K562 (cell line): Measurements from ENCODE around the gene DDAH1.

Experiments used
- CHD2 ChIP-seq: IDR thresholded peaks from 2 replicates; pipeline ENCODE4 v1.6.1; 2011; ENCODE audit warnings: low read depth, low read length
- CTCF ChIP-seq, 3 experiments: IDR thresholded peaks in 2 of 3; conservative IDR thresholded peaks in 1 of 3; 2 replicates each; pipeline ENCODE4 v1.5.1; 2011 to 2012; ENCODE audit warnings: low read length in 3 of 3, mild to moderate bottlenecking in 3 of 3, control low read depth in 2 of 3, improper control_type of control experiment in 1 of 3, inconsistent platforms in 1 of 3, low read depth in 1 of 3, mixed read lengths in 1 of 3, moderate library complexity in 1 of 3; ENCODE audit not compliant: insufficient read depth in 2 of 3
- EGR1 ChIP-seq: fragments of 450-650 bp; conservative IDR thresholded peaks from 2 replicates; pipeline ENCODE4 v1.6.1; 2017; ENCODE audit warnings: mild to moderate bottlenecking
- GTF2F1 ChIP-seq: IDR thresholded peaks from 2 replicates; pipeline ENCODE4 v1.6.1; 2011; ENCODE audit warnings: low read depth, low read length, improper control_type of control experiment
- NKRF ChIP-seq: fragments of 450-650 bp; IDR thresholded peaks from 2 replicates; pipeline ENCODE4 v1.6.1; 2016; ENCODE audit warnings: borderline replicate concordance
- PHF20 ChIP-seq: fragments of 450-650 bp; IDR thresholded peaks from 2 replicates; pipeline ENCODE4 v1.6.1; 2018; ENCODE audit not compliant: partially characterized antibody
- POLR2A ChIP-seq: fragments of 450-650 bp; conservative IDR thresholded peaks from 2 replicates; pipeline ENCODE4 v1.6.1; 2016
- POLR2AphosphoS5 ChIP-seq: IDR thresholded peaks from 2 replicates; pipeline ENCODE4 v1.6.1; 2011; ENCODE audit warnings: mild to moderate bottlenecking, low read depth, low read length, moderate library complexity; ENCODE audit not compliant: control insufficient read depth, insufficient read depth
- SMAD1 ChIP-seq: fragments of 150-350 bp; IDR thresholded peaks from 2 replicates; pipeline ENCODE4 v1.6.1; 2014; ENCODE audit warnings: low read length, low read depth; ENCODE audit not compliant: partially characterized antibody
- ZNF408 ChIP-seq: fragments of 250-450 bp; sonication (Bioruptor Pico); IDR thresholded peaks from 2 replicates; pipeline ENCODE4 v1.4.0; 2020; ENCODE audit warnings: low read depth, mild to moderate bottlenecking, moderate library complexity

- no peak for TF ChIP-seq SMAD1
- TF ChIP-seq GTF2F1, result no peak
- TF ChIP-seq NKRF, result no peak
- no peak for TF ChIP-seq POLR2AphosphoS5
- no peak for TF ChIP-seq POLR2A
- TF ChIP-seq CHD2, result no peak
- TF ChIP-seq CTCF (IDR thresholded peaks at IDR 0.05 in 2 of 3, conservative IDR thresholded peaks at IDR 0.05 in 1 of 3; ENCODE audit: insufficient read depth in 2 of 3, low read depth in 1 of 3, low read length in 3 of 3), result no peak
- no peak for TF ChIP-seq ZNF408 (CRISPR knock-in tag)
- no peak for TF ChIP-seq EGR1
- TF ChIP-seq PHF20, result no peak
Measured at GRCh38 chr1:85300140-85300539, 164.8 kb downstream of the DDAH1 start.
